Measurements from ENCODE around the gene ANXA2R.

- no peak for TF ChIP-seq REST (tag by site-specific recombination; IDR thresholded peaks at IDR 0.05)
- TF ChIP-seq CTCF (tag by site-specific recombination; IDR thresholded peaks at IDR 0.05), result no peak
- no peak for TF ChIP-seq ZNF513 (tag by site-specific recombination; IDR thresholded peaks at IDR 0.05)
- TF ChIP-seq TRIM28 (IDR thresholded peaks at IDR 0.05; ENCODE audit: borderline replicate concordance, low read length), result no peak
- no peak for TF ChIP-seq ZNF18 (tag by site-specific recombination; IDR thresholded peaks at IDR 0.05)
- no peak for TF ChIP-seq ZNF639 (tag by site-specific recombination; IDR thresholded peaks at IDR 0.05)
- TF ChIP-seq ZNF23 (tag by site-specific recombination; IDR thresholded peaks at IDR 0.05; ENCODE audit: borderline replicate concordance), result no peak
- TF ChIP-seq ZNF133 (tag by site-specific recombination; IDR thresholded peaks at IDR 0.05), result no peak
- TF ChIP-seq YY1 (tag by site-specific recombination; IDR thresholded peaks at IDR 0.05), result no peak
- TF ChIP-seq ZFP3 (tag by site-specific recombination; IDR thresholded peaks at IDR 0.05; ENCODE audit: low read depth), result no peak
Measured at GRCh38 chr5:43041669-43042175, 1.6 kb upstream of the ANXA2R start.

All from HEK293 (cell line).